SK-N-MC (cell line): Measurements from ENCODE around the gene REEP3.

Source experiments
- DNase-seq: peaks from one replicate; pipeline ENCODE4 v3.0.0-alpha.2; 2011; ENCODE audit warnings: low read depth, low spot score
- H3K27ac ChIP-seq: fragments of 200-600 bp; sonication (generic); 2 replicates; pipeline ENCODE4 v1.5.1; 2016; ENCODE audit warnings: mixed run types
- H3K36me3 ChIP-seq: fragments of 200-600 bp; sonication (generic); 2 replicates; pipeline ENCODE4 v1.6.1; 2017; ENCODE audit warnings: antibody characterized with exemption, low read length, mixed read lengths; ENCODE audit not compliant: insufficient read depth
- H3K4me3 ChIP-seq: fragments of 200-600 bp; sonication (generic); 2 replicates; pipeline ENCODE4 v1.5.1; 2016
- H3K9ac ChIP-seq: fragments of 200-600 bp; sonication (generic); 2 replicates; pipeline ENCODE4 v1.8.0; 2017; ENCODE audit warnings: mixed run types, mixed read lengths; ENCODE audit not compliant: insufficient read length
- H3K9me3 ChIP-seq: fragments of 200-600 bp; sonication (generic); 2 replicates; pipeline ENCODE4 v1.6.1; 2017; ENCODE audit warnings: low read depth, mild to moderate bottlenecking, antibody characterized with exemption, low read length, moderate library complexity, mixed read lengths
- EZH2 ChIP-seq: fragments of 200-600 bp; sonication (generic); IDR thresholded peaks from one replicate; pipeline ENCODE4 v1.6.1; 2017; ENCODE audit warnings: antibody characterized with exemption
- FOXP2 ChIP-seq: optimal IDR thresholded peaks from 2 replicates; pipeline ENCODE3; 2011; ENCODE audit warnings: mild to moderate bottlenecking, moderate library complexity; ENCODE audit not compliant: insufficient read depth; ENCODE audit errors: extremely low read length, control extremely low read depth
- POLR2AphosphoS5 ChIP-seq: IDR thresholded peaks from 2 replicates; pipeline ENCODE4 v1.6.1; 2012; ENCODE audit warnings: mild to moderate bottlenecking, low read depth, low read length, borderline replicate concordance

The REEP3 gene

GRCh38 chr10:63591600-63592379 is 70.6 kb downstream of the REEP3 start:
- Histone ChIP-seq H3K36me3 (no peaks in the 10 kb centered on the region), H3K4me3 (no peak overlapping the region), H3K9ac (no peak overlapping the region), H3K27ac (no peak overlapping the region), H3K9me3 (no peaks in the 10 kb centered on the region)
- TF ChIP-seq EZH2 (no peak), POLR2AphosphoS5 (no peak), FOXP2 (no peak)
- no peak for DNase-seq

GRCh38 chr10:63593576-63593975 is 72.4 kb downstream of the REEP3 start:
- H3K27ac ChIP-seq = no peak overlapping the region
- TF ChIP-seq EZH2 (no peak), POLR2AphosphoS5 (no peak), FOXP2 (no peak)
- H3K9ac ChIP-seq = no peak overlapping the region
- no peak for DNase-seq
- H3K36me3 ChIP-seq = no peaks in the 10 kb centered on the region
- H3K9me3 ChIP-seq = no peaks in the 10 kb centered on the region
- H3K4me3 ChIP-seq = no peak overlapping the region

GRCh38 chr10:63595072-63595471 is 73.9 kb downstream of the REEP3 start:
- no peak overlapping the region for H3K9ac ChIP-seq

GRCh38 chr10:63596924-63597323 is 75.7 kb downstream of the REEP3 start:
- Histone ChIP-seq H3K9ac (no peak overlapping the region), H3K27ac (no peak overlapping the region), H3K4me3 (no peak overlapping the region), H3K36me3 (no peaks in the 10 kb centered on the region), H3K9me3 (no peaks in the 10 kb centered on the region)
- TF ChIP-seq EZH2 = no peak
- TF ChIP-seq POLR2AphosphoS5 = no peak
- no peak for TF ChIP-seq FOXP2
- DNase-seq = no peak

More at GRCh38 chr10:63595072-63595471, 73.9 kb downstream of the REEP3 start:
- Histone ChIP-seq H3K4me3 (no peak overlapping the region), H3K27ac (no peak overlapping the region), H3K36me3 (no peaks in the 10 kb centered on the region), H3K9me3 (no peaks in the 10 kb centered on the region)
- TF ChIP-seq FOXP2 (no peak), POLR2AphosphoS5 (no peak), EZH2 (no peak)
- DNase-seq = no peak

- Histone ChIP-seq H3K4me3 (no peak overlapping the region), H3K9me3 (no peaks in the 10 kb centered on the region), H3K36me3 (no peaks in the 10 kb centered on the region), H3K27ac (no peak overlapping the region), H3K9ac (no peak overlapping the region)
- DNase-seq = no peak
- TF ChIP-seq FOXP2 (no peak), POLR2AphosphoS5 (no peak), EZH2 (no peak)
Measured at GRCh38 chr10:63600540-63600939, 79.3 kb downstream of the REEP3 start.

- Histone ChIP-seq H3K9ac (no peak overlapping the region), H3K27ac (no peak overlapping the region), H3K4me3 (no peak overlapping the region), H3K9me3 (no peaks in the 10 kb centered on the region), H3K36me3 (no peaks in the 10 kb centered on the region)
- no peak for DNase-seq
- no peak for TF ChIP-seq POLR2AphosphoS5
Measured at GRCh38 chr10:63603709-63604445, 82.7 kb downstream of the REEP3 start.

GRCh38 chr10:63605197-63605967 is 84.2 kb downstream of the REEP3 start:
- no peak for DNase-seq
- Histone ChIP-seq H3K27ac (no peak overlapping the region), H3K9me3 (no peaks in the 10 kb centered on the region), H3K4me3 (no peak overlapping the region), H3K36me3 (no peaks in the 10 kb centered on the region), H3K9ac (no peak overlapping the region)
- TF ChIP-seq POLR2AphosphoS5 = no peak
- no peak for TF ChIP-seq EZH2
- TF ChIP-seq FOXP2 = no peak

GRCh38 chr10:63608511-63608910 is 87.3 kb downstream of the REEP3 start:
- no peak for DNase-seq
- Histone ChIP-seq H3K27ac (no peak overlapping the region), H3K4me3 (no peak overlapping the region)

More at GRCh38 chr10:63608511-63608910, 87.3 kb downstream of the REEP3 start:
- Histone ChIP-seq H3K9me3 (no peaks in the 10 kb centered on the region), H3K36me3 (no peaks in the 10 kb centered on the region), H3K9ac (no peak overlapping the region)
- TF ChIP-seq FOXP2 = no peak
- no peak for TF ChIP-seq EZH2
- no peak for TF ChIP-seq POLR2AphosphoS5
